ENCODE data around the gene BOLA1.
"Not testable (repeated sequence)": the region's sequence is repeated elsewhere in the genome, so short reads cannot be mapped to it uniquely, and the experiment has no call there.

The BOLA1 gene, protein sequence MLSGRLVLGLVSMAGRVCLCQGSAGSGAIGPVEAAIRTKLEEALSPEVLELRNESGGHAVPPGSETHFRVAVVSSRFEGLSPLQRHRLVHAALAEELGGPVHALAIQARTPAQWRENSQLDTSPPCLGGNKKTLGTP

GRCh38 chr1:149899460-149900284 is at the start of gene BOLA1:
BOLA1 (plus strand) TSS chr1:149899568; CDS start chr1:149900060, 492 bp downstream.
- DNase-seq, result peak; percentile 96

DNA sequence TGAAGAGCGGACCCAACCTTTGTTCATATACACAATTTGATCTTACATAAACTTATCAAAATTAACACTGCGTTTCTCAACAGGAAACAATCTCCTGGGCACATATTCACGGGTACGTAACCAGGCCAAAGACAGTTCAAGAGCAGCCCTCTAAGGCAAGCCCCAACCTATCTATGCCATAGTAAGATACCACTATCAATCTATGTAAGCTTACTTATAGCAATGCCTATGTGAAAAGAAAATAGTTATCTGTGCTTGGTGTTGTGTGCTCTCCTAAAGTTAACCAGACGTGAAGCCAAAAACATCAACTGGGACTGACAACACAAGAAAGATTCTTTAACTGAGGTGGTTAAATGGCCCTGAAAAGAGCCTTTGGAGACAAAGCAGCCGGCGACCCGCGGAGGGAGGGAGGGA is 49.4 kb upstream of the BOLA1 start:
- DNase-seq, result no peak

DNA sequence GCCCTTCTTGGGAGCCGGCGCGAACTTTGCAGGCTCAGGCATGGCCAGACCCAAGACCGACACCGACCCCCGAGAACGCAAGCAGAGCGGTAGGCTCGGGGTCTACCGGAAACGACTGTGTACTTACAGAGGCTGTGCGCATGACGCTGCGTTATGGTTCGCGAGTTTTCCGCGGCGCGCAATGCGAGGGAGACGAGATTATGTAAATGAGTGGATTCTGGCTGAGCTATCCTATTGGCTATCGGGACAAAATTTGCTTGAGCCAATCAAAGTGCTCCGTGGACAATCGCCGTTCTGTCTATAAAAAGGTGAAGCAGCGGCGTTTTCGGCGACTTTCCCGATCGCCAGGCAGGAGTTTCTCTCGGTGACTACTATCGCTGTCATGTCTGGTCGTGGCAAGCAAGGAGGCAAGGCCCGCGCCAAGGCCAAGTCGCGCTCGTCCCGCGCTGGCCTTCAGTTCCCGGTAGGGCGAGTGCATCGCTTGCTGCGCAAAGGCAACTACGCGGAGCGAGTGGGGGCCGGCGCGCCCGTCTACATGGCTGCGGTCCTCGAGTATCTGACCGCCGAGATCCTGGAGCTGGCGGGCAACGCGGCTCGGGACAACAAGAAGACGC is 48.5 kb upstream of the BOLA1 start:
- DNase-seq, result not testable (repeated sequence)

DNA sequence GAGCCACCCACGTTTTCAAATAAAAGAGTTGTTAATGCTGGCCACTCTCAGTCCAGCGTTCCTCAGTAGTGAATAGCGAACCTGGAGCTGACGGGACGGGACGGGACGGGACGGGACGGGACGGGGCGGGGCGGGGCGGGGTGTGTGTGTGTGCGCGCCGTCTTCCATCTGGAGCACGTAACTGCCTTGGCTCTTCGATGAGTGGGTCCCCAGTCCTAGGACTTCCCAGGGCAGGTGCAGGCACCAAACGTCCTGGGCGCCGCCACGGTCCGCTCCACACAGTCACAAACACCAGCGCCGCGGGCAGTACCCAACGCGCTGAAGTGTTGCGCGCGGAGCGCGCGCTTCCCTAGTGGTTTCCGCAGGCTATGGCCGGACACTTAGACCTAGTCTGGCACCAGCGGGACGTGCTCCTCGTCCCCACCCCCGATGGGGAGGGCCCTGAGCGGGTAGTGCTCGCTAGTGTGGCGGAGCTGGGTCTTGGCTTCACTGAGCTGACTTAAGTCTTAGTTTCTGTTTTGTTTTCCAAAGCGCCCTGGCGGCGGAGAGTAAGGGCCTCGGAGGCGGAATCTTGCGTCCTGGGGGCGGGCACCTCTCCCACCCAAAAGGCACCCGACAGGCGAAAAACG is 47.7 kb upstream of the BOLA1 start:
- not testable (repeated sequence) for DNase-seq

DNA sequence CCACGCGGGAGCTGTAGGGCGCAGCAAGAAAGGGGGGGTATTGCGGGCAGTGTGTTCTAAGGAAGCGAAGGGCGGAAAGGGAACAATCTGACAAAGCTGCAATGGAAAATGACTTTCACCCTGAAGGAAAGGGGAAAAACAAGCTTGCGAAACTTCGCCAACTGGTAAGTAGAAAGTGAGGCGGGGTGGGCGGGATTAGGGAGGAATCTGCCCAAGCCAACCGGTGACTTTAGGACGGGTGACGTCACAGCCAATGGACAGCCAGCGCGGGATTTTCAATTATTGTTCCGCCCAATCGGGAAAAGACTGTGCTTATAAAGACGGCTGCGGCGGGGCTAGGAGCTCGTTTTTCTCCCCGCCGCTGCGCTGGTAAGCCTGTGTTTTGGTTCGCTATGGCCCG is 47.1 kb upstream of the BOLA1 start:
- DNase-seq, result not testable (repeated sequence)

- DNase-seq, result not testable (repeated sequence)
Observed at GRCh38 chr1:149860271-149860670, 39.1 kb upstream of the BOLA1 start.

DNA sequence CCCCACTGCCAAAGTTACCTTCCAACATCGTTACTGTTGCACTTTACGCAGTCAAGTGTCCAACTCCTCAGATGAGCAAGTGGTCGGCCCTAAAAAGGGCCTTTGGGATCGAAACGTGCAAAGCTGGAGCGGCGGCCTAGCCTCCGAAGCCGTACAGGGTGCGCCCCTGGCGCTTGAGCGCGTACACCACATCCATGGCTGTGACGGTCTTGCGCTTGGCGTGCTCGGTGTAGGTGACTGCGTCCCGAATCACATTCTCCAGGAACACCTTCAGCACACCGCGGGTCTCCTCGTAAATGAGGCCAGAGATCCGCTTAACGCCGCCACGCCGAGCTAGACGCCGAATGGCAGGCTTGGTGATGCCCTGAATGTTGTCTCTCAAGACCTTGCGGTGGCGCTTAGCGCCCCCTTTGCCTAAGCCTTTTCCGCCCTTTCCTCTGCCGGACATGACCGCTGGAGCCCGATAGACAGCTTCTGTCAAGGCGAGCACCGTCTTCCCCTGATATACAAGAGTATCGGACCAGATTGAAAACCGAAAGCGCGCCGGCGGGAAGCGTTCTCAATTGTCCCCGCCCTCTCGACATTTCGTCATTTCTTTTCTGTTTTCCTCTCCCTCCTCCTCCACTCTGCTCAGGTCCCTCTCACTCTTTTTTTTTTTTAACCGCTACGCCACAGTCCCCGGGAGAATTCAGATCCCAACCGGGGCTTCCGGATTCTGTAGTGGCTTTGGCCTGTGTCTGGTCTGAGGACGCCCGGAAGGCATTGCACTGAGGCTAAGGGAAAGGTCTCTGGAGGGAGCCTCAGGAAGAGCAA is 38.5 kb upstream of the BOLA1 start:
- DNase-seq, result not testable (repeated sequence)

DNA sequence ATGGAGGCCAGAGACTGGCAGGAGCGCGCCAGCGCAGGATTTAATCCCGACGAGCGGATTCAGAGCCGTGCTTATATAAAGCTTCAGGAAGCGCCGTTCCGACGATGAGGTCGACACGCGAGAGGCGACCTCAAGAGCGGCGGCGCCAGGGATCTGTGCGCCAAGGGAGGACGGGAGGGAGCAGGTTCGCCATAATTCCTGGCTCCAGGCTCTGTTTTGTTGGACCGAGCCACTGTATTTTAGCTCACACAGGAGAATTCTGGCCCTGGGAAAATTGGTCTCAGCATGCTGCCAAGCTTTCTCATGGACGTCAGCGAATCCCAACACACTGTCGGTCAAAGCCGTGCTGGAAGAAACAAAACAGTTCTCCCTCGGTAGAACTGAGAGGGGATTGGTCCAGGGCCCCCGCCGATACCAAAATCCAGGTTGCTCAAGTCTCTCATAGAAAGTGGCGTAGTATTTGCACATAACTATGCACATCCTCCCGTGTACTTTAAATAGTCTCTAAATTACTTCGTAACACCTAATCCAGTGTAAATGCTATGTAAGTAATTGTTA is 37.8 kb upstream of the BOLA1 start:
- not testable (repeated sequence) for DNase-seq

DNA sequence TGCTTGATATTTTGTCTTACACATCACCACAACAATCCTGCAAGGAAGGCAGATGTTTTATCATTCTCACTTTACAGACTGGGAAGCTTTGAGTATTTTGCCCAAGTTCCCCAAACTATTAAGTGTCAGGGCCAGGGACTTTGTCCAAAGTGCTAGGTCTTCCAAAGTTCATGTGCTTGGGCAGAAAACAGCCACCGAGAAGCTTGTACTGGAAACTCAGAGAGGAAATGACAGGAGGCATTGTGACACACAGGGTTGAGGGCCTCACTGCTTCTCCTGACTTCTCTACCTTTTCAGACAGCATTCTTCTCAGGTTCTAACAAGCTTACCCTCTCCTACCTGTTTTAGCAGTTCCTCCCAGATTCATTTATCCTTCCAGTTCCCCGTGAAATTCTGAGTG is 32.5 kb upstream of the BOLA1 start:
- not testable (repeated sequence) for DNase-seq

- DNase-seq, result not testable (repeated sequence)
Observed at GRCh38 chr1:149873060-149873459, 26.3 kb upstream of the BOLA1 start.

DNA sequence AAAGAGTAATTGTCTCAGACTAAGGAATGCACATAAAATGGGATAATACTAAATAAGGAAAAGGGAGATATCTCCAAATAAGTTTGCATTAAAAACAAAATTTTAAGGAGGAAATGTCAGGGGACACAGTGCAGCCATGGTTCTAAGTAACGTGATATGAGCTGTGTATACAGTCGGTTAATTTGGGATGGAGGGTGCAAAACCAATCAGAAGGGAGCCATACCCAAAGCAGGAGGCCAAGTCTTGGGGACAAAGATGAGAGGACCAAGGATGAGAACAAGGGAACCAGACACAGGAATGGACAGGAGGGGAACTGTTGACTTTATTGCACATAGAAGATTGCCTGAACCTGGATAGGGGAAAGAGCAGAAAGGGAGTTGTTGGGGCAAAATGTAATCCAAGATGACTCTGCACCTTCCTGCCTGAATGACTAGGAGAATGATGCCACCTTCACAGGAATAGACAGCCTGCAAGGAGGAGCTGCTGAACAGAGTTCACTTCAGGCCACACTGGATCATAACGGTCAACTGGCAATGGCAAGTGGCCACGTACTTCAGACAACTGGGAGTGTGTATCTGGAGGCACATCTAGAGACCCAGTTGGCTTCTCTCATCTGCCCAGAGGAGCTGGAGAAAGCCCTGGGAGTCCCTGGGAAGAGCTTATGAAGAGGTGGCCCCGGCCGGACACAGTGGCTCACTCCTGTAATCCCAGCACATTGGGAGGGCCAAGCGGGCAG is 22.0 kb upstream of the BOLA1 start:
- DNase-seq, result no peak

DNA sequence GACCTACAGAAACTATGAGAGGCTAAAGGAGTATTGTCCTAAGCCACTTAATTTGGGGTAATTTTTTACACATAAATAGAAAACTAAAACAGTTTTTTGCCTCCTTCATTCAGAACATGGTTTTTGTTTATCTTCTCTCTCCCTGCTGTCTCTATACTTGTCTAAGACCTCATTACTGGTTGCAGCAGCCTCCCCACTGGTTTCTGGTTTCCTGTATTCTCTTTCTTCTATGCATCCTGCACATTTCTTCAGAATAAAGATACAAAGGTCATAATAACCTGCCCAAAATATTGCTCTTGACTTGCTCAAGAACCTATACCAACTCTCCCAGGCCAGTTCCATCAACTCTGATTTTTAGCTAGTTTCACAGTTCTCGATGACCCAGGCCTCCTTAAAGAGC is 19.8 kb upstream of the BOLA1 start:
- no peak for DNase-seq

GRCh38 chr1:149881876-149882275 is 17.5 kb upstream of the BOLA1 start:
- no peak for DNase-seq

GRCh38 chr1:149883598-149884247 is 15.6 kb upstream of the BOLA1 start:
- DNase-seq, result no peak

DNA sequence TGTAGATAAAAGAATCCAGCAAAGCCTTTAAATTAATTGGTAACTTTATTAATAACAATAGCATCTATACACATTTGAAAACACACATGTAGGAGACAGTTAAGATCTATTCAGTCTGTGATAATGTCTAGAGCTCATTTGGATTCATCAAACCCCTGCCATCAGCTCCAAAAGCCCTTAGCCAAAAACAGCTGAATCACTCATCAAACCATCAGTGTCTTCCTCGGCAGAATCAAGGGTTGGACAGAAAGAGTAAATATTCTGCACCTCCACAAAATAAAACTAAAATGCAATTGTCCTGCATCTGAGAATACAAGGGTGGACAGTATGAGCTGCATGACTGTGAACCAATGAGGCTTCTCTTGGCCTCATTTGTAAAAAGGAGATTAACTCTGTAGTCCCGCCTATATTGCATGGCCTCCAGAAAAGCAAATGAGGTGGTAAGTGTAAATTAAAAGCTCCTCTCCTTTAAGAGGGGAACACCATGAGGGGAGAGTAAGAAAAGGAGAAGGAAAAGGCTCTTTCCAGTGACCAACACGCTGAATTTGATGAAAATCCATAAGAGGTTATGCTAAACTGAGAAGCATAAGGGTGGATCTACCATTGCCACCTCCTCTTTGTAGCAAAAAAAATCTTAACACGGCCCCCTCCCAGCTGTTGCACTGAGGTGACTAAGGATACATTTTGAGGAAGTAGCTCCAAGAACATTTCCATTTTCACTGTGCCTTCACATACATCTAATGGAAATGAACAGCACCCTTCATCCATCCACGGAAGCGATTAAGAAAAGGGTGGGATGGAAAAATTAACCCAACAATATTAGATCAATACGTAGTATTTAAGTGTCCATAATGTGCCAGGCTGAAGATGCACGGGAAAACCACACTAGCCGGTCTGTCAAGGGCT is 14.7 kb upstream of the BOLA1 start:
- DNase-seq, result peak; percentile 42

DNA sequence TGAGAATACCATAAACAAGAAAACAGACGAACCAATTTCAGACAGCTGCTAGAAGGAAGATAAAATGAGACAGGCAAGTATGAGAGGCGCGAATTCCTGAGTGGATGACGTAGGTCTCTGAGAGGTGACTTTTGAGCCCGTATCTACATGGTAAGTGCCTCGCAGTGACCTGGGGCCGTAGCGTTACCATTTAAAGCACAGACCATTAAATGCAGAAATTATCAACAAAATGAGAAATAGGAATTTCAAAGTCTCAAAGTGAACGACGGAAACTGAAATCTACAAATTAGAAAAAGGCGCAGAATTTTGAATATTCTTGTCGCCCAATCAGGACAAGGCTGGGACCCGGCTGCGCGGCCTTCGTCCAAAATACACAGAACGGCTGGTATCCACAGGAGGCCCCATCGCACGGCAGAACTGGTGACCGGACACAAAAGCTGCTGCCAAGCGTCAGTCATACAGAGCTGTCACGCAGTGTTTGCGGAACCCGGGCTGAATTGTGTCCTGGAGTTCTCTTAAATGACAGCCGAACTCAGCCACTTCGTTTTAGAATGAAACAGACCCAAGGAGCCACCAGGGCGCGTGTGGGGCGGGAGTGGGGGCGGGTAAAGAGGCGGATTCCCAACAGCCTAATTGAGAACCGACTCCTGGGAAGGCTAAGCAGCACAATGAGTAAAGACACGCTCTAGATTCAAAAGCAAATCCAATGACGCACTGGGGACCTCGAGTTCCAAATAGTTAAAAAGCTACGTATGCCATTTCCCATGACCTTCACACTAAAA is 13.8 kb upstream of the BOLA1 start:
- peak; percentile 91 for DNase-seq

DNA sequence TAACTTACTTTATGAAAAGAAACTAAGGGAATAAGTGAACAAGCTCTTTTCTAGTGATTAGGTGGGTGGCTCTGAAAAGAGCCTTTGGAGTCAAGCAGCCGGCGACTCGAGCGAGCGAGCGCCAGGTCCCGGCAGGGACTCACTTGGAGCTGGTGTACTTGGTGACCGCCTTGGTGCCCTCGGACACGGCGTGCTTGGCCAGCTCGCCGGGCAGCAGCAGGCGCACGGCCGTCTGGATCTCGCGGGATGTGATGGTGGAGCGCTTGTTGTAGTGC is 13.3 kb upstream of the BOLA1 start:
- not testable (repeated sequence) for DNase-seq

- peak; percentile 99 for DNase-seq
Observed at GRCh38 chr1:149886396-149887195, 12.8 kb upstream of the BOLA1 start.

DNA sequence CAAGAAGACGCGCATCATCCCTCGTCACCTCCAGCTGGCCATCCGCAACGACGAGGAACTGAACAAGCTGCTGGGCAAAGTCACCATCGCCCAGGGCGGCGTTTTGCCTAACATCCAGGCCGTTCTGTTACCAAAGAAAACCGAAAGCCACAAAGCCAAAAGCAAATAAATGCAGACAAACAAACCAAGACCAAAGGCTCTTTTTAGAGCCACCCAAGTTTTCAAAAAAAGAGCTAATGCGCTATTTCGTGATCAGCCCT is 12.2 kb upstream of the BOLA1 start:
- not testable (repeated sequence) for DNase-seq

All from NCI-H2227 treated with DMSO at 0.1 percent for 48 hours (cell line).